LNCaP clone FGC (cell line): ENCODE data around the gene INF2.
"Not testable (repeated sequence)": the region's sequence is repeated elsewhere in the genome, so short reads cannot be mapped to it uniquely, and the experiment has no call there.

ENCODE experiments used
- DNase-seq: peaks from one replicate; pipeline ENCODE4 v3.0.0-alpha.2; 2011; ENCODE audit warnings: low read depth
- H3K4me3 ChIP-seq: 2 replicates; pipeline ENCODE4 v1.5.1; 2011; ENCODE audit warnings: mild to moderate bottlenecking, low read depth, low read length, control low read depth
- CTCF ChIP-seq: IDR thresholded peaks from 2 replicates; pipeline ENCODE4 v1.5.1; 2012; ENCODE audit warnings: mild to moderate bottlenecking; ENCODE audit not compliant: control insufficient read depth, insufficient read depth; ENCODE audit errors: extremely low read depth

Gene INF2

GRCh38 chr14:104658325-104658712, 31.1 kb upstream of the INF2 start:
- no peak for TF ChIP-seq CTCF
- no peak for DNase-seq
- no peak overlapping the region for H3K4me3 ChIP-seq

- H3K4me3 ChIP-seq: no peak overlapping the region
- DNase-seq: no peak
- no peak for TF ChIP-seq CTCF
Observed at GRCh38 chr14:104659146-104659545, 30.3 kb upstream of the INF2 start.

GRCh38 chr14:104659764-104660523, 29.5 kb upstream of the INF2 start:
- no peak for TF ChIP-seq CTCF
- no peak for DNase-seq
- no peak overlapping the region for H3K4me3 ChIP-seq

- no peak overlapping the region for H3K4me3 ChIP-seq
- TF ChIP-seq CTCF: no peak
- no peak for DNase-seq
Observed at GRCh38 chr14:104660597-104660996, 28.8 kb upstream of the INF2 start.

- DNase-seq: no peak
- no peak for TF ChIP-seq CTCF
- no peak overlapping the region for H3K4me3 ChIP-seq
Observed at GRCh38 chr14:104661086-104661485, 28.3 kb upstream of the INF2 start.

- not testable (repeated sequence) for H3K4me3 ChIP-seq, DNase-seq
Observed at GRCh38 chr14:104661528-104662157, 27.8 kb upstream of the INF2 start.

GRCh38 chr14:104662472-104662871, 26.9 kb upstream of the INF2 start:
- DNase-seq, H3K4me3 ChIP-seq: not testable (repeated sequence)

- no peak for TF ChIP-seq CTCF
- no peak overlapping the region for H3K4me3 ChIP-seq
- DNase-seq: no peak
Observed at GRCh38 chr14:104664107-104664506, 25.3 kb upstream of the INF2 start.
